ENCODE data around the gene RNF130.
"Not testable (repeated sequence)": the region's sequence is repeated elsewhere in the genome, so short reads cannot be mapped to it uniquely, and the experiment has no call there.

RNF130 gene

GRCh38 chr5:180090769-180091546 is 19.4 kb upstream of the RNF130 start:
- Histone ChIP-seq H3K36me3 (ENCODE audit: control insufficient read depth, insufficient read depth, low read length) (no peaks in the 10 kb centered on the region), H3K27me3 (ENCODE audit: control insufficient read depth, insufficient read depth, low read length) (no peaks in the 10 kb centered on the region), H3K4me3 (ENCODE audit: low read depth, low read length) (peak overlapping the region; percentile 64; the same call in 1 of the 2 replicates), H3K9me3 (ENCODE audit: control insufficient read depth, insufficient read depth, low read length) (no peaks in the 10 kb centered on the region), H3K4me1 (ENCODE audit: control insufficient read depth, insufficient read depth, low read length) (peaks cover 10% of the 10 kb centered on the region), H3K9ac (ENCODE audit: low read depth, low read length) (no peak overlapping the region), H3K27ac (ENCODE audit: low read depth, low read length) (peak overlapping the region; percentile 98)

- H3K9me3 ChIP-seq (ENCODE audit: control insufficient read depth, insufficient read depth, low read length): no peaks in the 10 kb centered on the region
- peaks cover 17% of the 10 kb centered on the region for H3K4me1 ChIP-seq (ENCODE audit: control insufficient read depth, insufficient read depth, low read length)
- H3K27me3 ChIP-seq (ENCODE audit: control insufficient read depth, insufficient read depth, low read length): no peaks in the 10 kb centered on the region
- H3K27ac ChIP-seq (ENCODE audit: low read depth, low read length): peak overlapping the region; percentile 98
- H3K36me3 ChIP-seq (ENCODE audit: control insufficient read depth, insufficient read depth, low read length): no peaks in the 10 kb centered on the region
- H3K9ac ChIP-seq (ENCODE audit: low read depth, low read length): peak overlapping the region; percentile 62
- peak overlapping the region; percentile 64 for H3K4me3 ChIP-seq (ENCODE audit: low read depth, low read length)
Measured at GRCh38 chr5:180090098-180090768, 18.7 kb upstream of the RNF130 start.

GRCh38 chr5:180089628-180090027 is 18.1 kb upstream of the RNF130 start:
- H3K4me3 ChIP-seq (ENCODE audit: low read depth, low read length): peak overlapping the region; percentile 64
- H3K36me3 ChIP-seq (ENCODE audit: control insufficient read depth, insufficient read depth, low read length); H3K9me3 ChIP-seq (ENCODE audit: control insufficient read depth, insufficient read depth, low read length); H3K27me3 ChIP-seq (ENCODE audit: control insufficient read depth, insufficient read depth, low read length): not testable (repeated sequence)
- peak overlapping the region; percentile 98 for H3K27ac ChIP-seq (ENCODE audit: low read depth, low read length)
- peaks cover 23% of the 10 kb centered on the region for H3K4me1 ChIP-seq (ENCODE audit: control insufficient read depth, insufficient read depth, low read length)
- peak overlapping the region; percentile 62 for H3K9ac ChIP-seq (ENCODE audit: low read depth, low read length)

GRCh38 chr5:180088561-180088960 is 17.0 kb upstream of the RNF130 start:
- H3K4me1 ChIP-seq (ENCODE audit: control insufficient read depth, insufficient read depth, low read length): peaks cover 34% of the 10 kb centered on the region
- no peak overlapping the region for H3K9ac ChIP-seq (ENCODE audit: low read depth, low read length)
- no peak overlapping the region for H3K27ac ChIP-seq (ENCODE audit: low read depth, low read length)
- no peaks in the 10 kb centered on the region for H3K36me3 ChIP-seq (ENCODE audit: control insufficient read depth, insufficient read depth, low read length)
- no peaks in the 10 kb centered on the region for H3K9me3 ChIP-seq (ENCODE audit: control insufficient read depth, insufficient read depth, low read length)
- H3K27me3 ChIP-seq (ENCODE audit: control insufficient read depth, insufficient read depth, low read length): no peaks in the 10 kb centered on the region
- H3K4me3 ChIP-seq (ENCODE audit: low read depth, low read length): no peak overlapping the region

DNA sequence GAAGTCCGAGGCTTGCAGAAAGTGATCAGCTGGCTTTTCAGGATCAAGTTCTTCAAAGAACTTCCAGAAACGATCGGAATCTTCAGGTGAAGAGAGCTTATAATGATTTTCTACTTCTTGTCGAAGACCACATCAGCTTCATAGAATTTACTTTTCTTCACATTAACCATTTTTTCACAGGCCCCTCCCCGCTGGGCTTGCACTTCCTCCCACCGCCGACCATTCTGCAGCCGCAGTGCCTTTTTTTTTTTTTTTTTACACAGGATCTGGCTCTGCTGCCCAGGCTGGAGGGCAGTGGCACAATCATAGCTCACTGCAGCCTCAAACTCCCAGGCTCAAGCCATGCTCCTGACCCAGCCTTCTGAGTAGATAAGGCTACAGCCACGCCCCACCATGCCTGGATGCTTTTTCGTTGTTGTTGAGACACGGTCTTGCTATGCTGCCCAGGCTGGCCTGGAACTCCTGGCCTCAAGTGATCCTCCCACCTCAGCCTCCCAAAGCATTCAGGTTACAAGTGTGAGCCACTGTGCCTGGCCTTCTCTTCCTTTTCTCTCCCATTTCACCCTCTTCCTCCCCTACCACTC is 15.3 kb upstream of the RNF130 start:
- Histone ChIP-seq H3K4me1 (ENCODE audit: control insufficient read depth, insufficient read depth, low read length) (peaks cover 43% of the 10 kb centered on the region), H3K27me3 (ENCODE audit: control insufficient read depth, insufficient read depth, low read length) (no peaks in the 10 kb centered on the region), H3K4me3 (ENCODE audit: low read depth, low read length) (no peak overlapping the region), H3K9me3 (ENCODE audit: control insufficient read depth, insufficient read depth, low read length) (no peaks in the 10 kb centered on the region), H3K9ac (ENCODE audit: low read depth, low read length) (no peak overlapping the region), H3K27ac (ENCODE audit: low read depth, low read length) (peak overlapping the region; percentile 23), H3K36me3 (ENCODE audit: control insufficient read depth, insufficient read depth, low read length) (no peaks in the 10 kb centered on the region)

DNA sequence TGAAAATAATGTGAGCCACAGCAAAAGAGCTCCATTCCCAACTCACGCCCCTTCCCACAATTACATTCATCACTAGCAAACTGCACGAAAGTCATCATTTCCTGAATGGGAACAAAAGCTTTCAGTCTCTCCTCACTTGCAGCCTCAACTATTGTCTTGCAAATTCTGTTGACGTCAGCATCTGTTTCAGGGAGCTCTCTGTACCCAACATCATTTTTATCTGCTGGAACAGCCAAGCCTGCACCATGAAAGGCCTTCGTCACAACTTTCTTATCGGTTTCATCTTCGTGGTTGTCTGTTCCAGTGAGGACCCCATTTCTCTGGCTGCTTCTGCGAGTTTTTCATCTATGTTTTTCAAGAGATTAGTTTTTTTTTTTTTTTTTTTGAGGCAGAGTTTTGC is 14.3 kb upstream of the RNF130 start:
- no peaks in the 10 kb centered on the region for H3K36me3 ChIP-seq (ENCODE audit: control insufficient read depth, insufficient read depth, low read length)
- H3K27ac ChIP-seq (ENCODE audit: low read depth, low read length): peak overlapping the region; percentile 84
- no peaks in the 10 kb centered on the region for H3K9me3 ChIP-seq (ENCODE audit: control insufficient read depth, insufficient read depth, low read length)
- H3K4me1 ChIP-seq (ENCODE audit: control insufficient read depth, insufficient read depth, low read length): peaks cover 40% of the 10 kb centered on the region
- no peak overlapping the region for H3K9ac ChIP-seq (ENCODE audit: low read depth, low read length)
- no peak overlapping the region for H3K4me3 ChIP-seq (ENCODE audit: low read depth, low read length)
- H3K27me3 ChIP-seq (ENCODE audit: control insufficient read depth, insufficient read depth, low read length): no peaks in the 10 kb centered on the region

DNA sequence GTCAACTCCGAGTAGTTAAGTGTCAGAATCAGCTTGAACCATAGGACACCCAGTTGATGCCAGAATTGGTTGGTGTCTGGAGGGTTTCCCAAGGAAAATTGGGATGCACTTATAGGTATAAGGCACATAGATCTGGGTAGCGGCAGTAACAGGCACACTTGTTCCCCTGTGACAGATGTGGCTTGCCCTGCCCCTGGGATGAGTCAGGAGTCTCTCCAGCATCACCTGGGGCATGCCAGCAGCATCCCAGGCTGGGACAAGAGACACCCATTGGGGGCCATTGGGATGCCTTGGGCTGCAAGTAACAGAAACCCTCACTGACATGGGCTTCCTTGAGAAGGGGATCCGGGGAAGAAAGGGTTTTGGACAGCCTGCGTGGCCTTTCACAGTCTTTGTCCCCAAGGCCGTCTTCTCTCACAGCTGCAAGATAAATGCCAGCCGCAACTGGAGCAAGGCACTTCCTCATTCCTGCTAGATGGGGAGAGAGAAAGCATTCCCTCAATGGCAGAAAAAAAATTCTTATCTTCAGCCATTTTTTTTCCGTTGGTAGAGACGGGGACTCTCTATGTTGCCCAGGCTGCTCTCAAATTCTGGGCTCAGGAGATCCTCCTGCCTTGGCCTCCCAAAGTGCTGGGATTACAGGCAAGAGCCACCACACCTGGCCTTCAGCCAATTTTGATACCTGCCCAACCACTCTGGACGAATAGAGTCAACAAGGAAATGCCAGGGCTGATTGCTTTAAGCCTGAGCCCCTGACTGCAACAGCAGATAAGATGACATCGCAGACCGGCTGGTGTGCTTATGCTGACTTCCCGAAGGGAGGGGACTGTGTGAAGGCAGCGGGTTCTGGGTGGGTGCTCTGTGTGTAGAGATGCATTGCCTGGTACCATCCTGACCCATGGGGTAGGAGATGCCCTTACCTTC is 13.3 kb upstream of the RNF130 start:
- H3K4me1 ChIP-seq (ENCODE audit: control insufficient read depth, insufficient read depth, low read length): peaks cover 38% of the 10 kb centered on the region
- H3K36me3 ChIP-seq (ENCODE audit: control insufficient read depth, insufficient read depth, low read length): no peaks in the 10 kb centered on the region
- peak overlapping the region; percentile 39 for H3K27ac ChIP-seq (ENCODE audit: low read depth, low read length)
- H3K9ac ChIP-seq (ENCODE audit: low read depth, low read length): no peak overlapping the region
- H3K9me3 ChIP-seq (ENCODE audit: control insufficient read depth, insufficient read depth, low read length): no peaks in the 10 kb centered on the region
- no peaks in the 10 kb centered on the region for H3K27me3 ChIP-seq (ENCODE audit: control insufficient read depth, insufficient read depth, low read length)
- no peak overlapping the region for H3K4me3 ChIP-seq (ENCODE audit: low read depth, low read length)

- H3K9me3 ChIP-seq (ENCODE audit: control insufficient read depth, insufficient read depth, low read length): no peaks in the 10 kb centered on the region
- peak overlapping the region; percentile 98 for H3K27ac ChIP-seq (ENCODE audit: low read depth, low read length)
- H3K9ac ChIP-seq (ENCODE audit: low read depth, low read length): peak overlapping the region; percentile 64
- H3K27me3 ChIP-seq (ENCODE audit: control insufficient read depth, insufficient read depth, low read length): no peaks in the 10 kb centered on the region
- peaks cover 34% of the 10 kb centered on the region for H3K4me1 ChIP-seq (ENCODE audit: control insufficient read depth, insufficient read depth, low read length)
- H3K36me3 ChIP-seq (ENCODE audit: control insufficient read depth, insufficient read depth, low read length): no peaks in the 10 kb centered on the region
- no peak overlapping the region; the same call in 1 of the 2 replicates for H3K4me3 ChIP-seq (ENCODE audit: low read depth, low read length)
Measured at GRCh38 chr5:180083529-180084060, 12.0 kb upstream of the RNF130 start.

- peaks cover 34% of the 10 kb centered on the region for H3K4me1 ChIP-seq (ENCODE audit: control insufficient read depth, insufficient read depth, low read length)
- H3K4me3 ChIP-seq (ENCODE audit: low read depth, low read length): no peak overlapping the region
- H3K27ac ChIP-seq (ENCODE audit: low read depth, low read length): peak overlapping the region; percentile 98
- H3K9ac ChIP-seq (ENCODE audit: low read depth, low read length): peak overlapping the region; percentile 64
- no peaks in the 10 kb centered on the region for H3K36me3 ChIP-seq (ENCODE audit: control insufficient read depth, insufficient read depth, low read length)
- H3K27me3 ChIP-seq (ENCODE audit: control insufficient read depth, insufficient read depth, low read length): no peaks in the 10 kb centered on the region
- no peaks in the 10 kb centered on the region for H3K9me3 ChIP-seq (ENCODE audit: control insufficient read depth, insufficient read depth, low read length)
Measured at GRCh38 chr5:180082633-180083420, 11.3 kb upstream of the RNF130 start.

DNA sequence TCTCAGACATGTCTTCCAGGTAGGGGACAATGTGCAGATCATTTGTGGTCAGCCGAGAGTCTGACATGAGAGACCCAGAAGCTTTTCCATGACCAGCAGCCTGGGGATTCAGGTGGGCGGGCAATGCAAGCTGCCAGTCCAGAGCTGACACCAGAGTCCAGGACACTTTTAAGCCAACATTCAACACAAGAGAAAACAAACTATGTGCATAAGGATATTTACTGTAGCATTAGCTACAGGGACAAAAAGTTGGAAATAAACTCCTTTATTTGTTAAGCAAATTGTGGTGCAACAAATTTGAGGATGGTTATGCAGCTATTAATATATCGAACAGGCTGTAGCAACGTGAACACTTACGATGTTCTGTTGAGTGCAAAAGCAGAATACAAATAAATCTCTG is 9.9 kb upstream of the RNF130 start:
- no peak overlapping the region for H3K9ac ChIP-seq (ENCODE audit: low read depth, low read length)
- H3K27ac ChIP-seq (ENCODE audit: low read depth, low read length): no peak overlapping the region
- H3K4me1 ChIP-seq (ENCODE audit: control insufficient read depth, insufficient read depth, low read length): peaks cover 34% of the 10 kb centered on the region
- no peaks in the 10 kb centered on the region for H3K27me3 ChIP-seq (ENCODE audit: control insufficient read depth, insufficient read depth, low read length)
- no peak overlapping the region for H3K4me3 ChIP-seq (ENCODE audit: low read depth, low read length)
- no peaks in the 10 kb centered on the region for H3K36me3 ChIP-seq (ENCODE audit: control insufficient read depth, insufficient read depth, low read length)
- no peaks in the 10 kb centered on the region for H3K9me3 ChIP-seq (ENCODE audit: control insufficient read depth, insufficient read depth, low read length)

Measured in HUES48 (cell line).